ENCODE measurements around the gene ZMPSTE24.

Gene ZMPSTE24

GRCh38 chr1:40315795-40316594, 58.0 kb downstream of the ZMPSTE24 start:
- ATAC-seq (ENCODE audit: low read depth), result peak; percentile 8; the same call in 1 of the 3 replicates
- Histone ChIP-seq H3K27ac (ENCODE audit: poor library complexity, severe bottlenecking) (no peak overlapping the region), H3K27me3 (ENCODE audit: insufficient read depth, poor library complexity, severe bottlenecking) (peaks cover 24% of the 10 kb centered on the region), H3K4me1 (ENCODE audit: insufficient read depth, poor library complexity, severe bottlenecking) (no peaks in the 10 kb centered on the region), H3K36me3 (ENCODE audit: low read depth) (no peaks in the 10 kb centered on the region), H3K4me3 (ENCODE audit: severe bottlenecking) (peak overlapping the region; percentile 37), H3K9me3 (ENCODE audit: severe bottlenecking) (no peaks in the 10 kb centered on the region)
- no peak for TF ChIP-seq CTCF (IDR thresholded peaks at IDR 0.05; ENCODE audit: poor library complexity, severe bottlenecking)
- DNase-seq (ENCODE audit: low spot score), result no peak

GRCh38 chr1:40316595-40317393, 58.8 kb downstream of the ZMPSTE24 start, which contains the start of gene COL9A2:
COL9A2 (minus strand) TSS chr1:40317286; CDS start chr1:40317197, 89 bp downstream.
- ATAC-seq (ENCODE audit: low read depth), result peak; percentile 63

GRCh38 chr1:40317394-40318074, 59.5 kb downstream of the ZMPSTE24 start:
- DNase-seq (ENCODE audit: low spot score) (no peak), ATAC-seq (ENCODE audit: low read depth) (no peak)
- TF ChIP-seq CTCF (IDR thresholded peaks at IDR 0.05; ENCODE audit: poor library complexity, severe bottlenecking), result no peak
- no peaks in the 10 kb centered on the region for H3K4me1 ChIP-seq (ENCODE audit: insufficient read depth, poor library complexity, severe bottlenecking)
- H3K4me3 ChIP-seq (ENCODE audit: severe bottlenecking), result peak overlapping the region; percentile 37
- H3K36me3 ChIP-seq (ENCODE audit: low read depth), result no peaks in the 10 kb centered on the region
- H3K27me3 ChIP-seq (ENCODE audit: insufficient read depth, poor library complexity, severe bottlenecking), result peaks cover 24% of the 10 kb centered on the region
- no peak overlapping the region for H3K27ac ChIP-seq (ENCODE audit: poor library complexity, severe bottlenecking)
- H3K9me3 ChIP-seq (ENCODE audit: severe bottlenecking), result no peaks in the 10 kb centered on the region

More at GRCh38 chr1:40316595-40317393, 58.8 kb downstream of the ZMPSTE24 start, which contains the start of gene COL9A2:
- no peaks in the 10 kb centered on the region for H3K9me3 ChIP-seq (ENCODE audit: severe bottlenecking)
- DNase-seq (ENCODE audit: low spot score), result no peak
- H3K4me1 ChIP-seq (ENCODE audit: insufficient read depth, poor library complexity, severe bottlenecking), result no peaks in the 10 kb centered on the region
- peak within 1 kb of the TSS; percentile 37 for H3K4me3 ChIP-seq (ENCODE audit: severe bottlenecking)
- H3K27ac ChIP-seq (ENCODE audit: poor library complexity, severe bottlenecking), result no peak within 1 kb of the TSS
- H3K36me3 ChIP-seq (ENCODE audit: low read depth), result no peaks in the 10 kb centered on the region
- no peak for TF ChIP-seq CTCF (IDR thresholded peaks at IDR 0.05; ENCODE audit: poor library complexity, severe bottlenecking)
- peaks cover 24% of the 10 kb centered on the region for H3K27me3 ChIP-seq (ENCODE audit: insufficient read depth, poor library complexity, severe bottlenecking)

GRCh38 chr1:40318476-40318875, 60.4 kb downstream of the ZMPSTE24 start:
- Histone ChIP-seq H3K27ac (ENCODE audit: poor library complexity, severe bottlenecking) (no peak overlapping the region), H3K4me3 (ENCODE audit: severe bottlenecking) (no peak overlapping the region), H3K4me1 (ENCODE audit: insufficient read depth, poor library complexity, severe bottlenecking) (no peaks in the 10 kb centered on the region), H3K27me3 (ENCODE audit: insufficient read depth, poor library complexity, severe bottlenecking) (peaks cover 24% of the 10 kb centered on the region), H3K9me3 (ENCODE audit: severe bottlenecking) (no peaks in the 10 kb centered on the region), H3K36me3 (ENCODE audit: low read depth) (no peaks in the 10 kb centered on the region)
- ATAC-seq (ENCODE audit: low read depth), result no peak
- no peak for DNase-seq (ENCODE audit: low spot score)
- TF ChIP-seq CTCF (IDR thresholded peaks at IDR 0.05; ENCODE audit: poor library complexity, severe bottlenecking), result no peak
